HG03066 (cell line): ENCODE measurements around the gene DUT.
A peak's percentile ranks its signal among the peaks of the same experiment; 100 is the strongest.
"Not testable (repeated sequence)": the region's sequence is repeated elsewhere in the genome, so short reads cannot be mapped to it uniquely, and the experiment has no call there.

Source experiments
- ATAC-seq: cut with Tn5 transposase; IDR thresholded peaks from one replicate; pipeline ENCODE4 v1.9.1; 2021; ENCODE audit warnings: low read depth; ENCODE audit not compliant: unreplicated experiment

Gene DUT

DNA sequence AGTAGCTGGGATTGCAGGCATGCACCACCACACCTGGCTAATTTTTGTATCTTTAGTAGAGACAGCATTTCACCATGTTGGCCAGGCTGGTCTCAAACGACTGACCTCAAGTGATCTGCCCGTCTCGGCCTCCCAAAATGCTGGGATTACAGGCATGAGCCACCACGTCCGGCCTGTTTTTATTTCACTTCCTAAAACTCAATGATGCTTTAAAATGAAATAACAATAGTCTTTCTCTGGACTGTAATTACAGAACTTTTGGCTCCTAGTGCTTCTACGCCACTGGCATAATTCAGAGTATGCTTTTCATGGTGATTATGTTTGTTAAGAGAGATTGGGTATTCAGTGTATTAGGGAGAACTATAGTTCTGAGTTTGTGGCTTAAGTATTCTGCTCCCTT lies 5.0 kb upstream of the DUT start:
- not testable (repeated sequence) for ATAC-seq

- no peak for ATAC-seq
Observed at GRCh38 chr15:48330105-48330785, 984 bp upstream of the DUT start.

GRCh38 chr15:48331796-48332641 lies 790 bp downstream of the DUT start:
- peak; percentile 50 for ATAC-seq

DNA sequence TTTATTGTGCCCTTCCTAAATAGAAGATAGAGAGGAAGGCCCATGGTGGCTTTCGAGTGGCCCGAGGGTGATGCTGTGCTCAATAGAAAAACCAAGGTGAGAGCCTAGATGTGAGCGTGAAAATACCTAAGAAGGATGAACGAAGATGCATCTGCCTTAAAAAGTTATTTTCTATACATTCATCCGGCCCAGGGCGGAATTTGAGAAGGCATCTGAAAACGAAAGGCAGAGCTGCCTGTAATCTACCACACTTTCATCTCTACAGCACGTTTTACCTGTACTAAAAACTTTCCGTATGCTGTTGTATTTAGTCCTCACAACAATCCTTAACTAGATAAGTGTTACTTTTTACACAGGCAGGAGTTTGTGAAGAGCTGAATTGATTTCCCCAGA lies 1.4 kb downstream of the DUT start:
- ATAC-seq: no peak

DNA sequence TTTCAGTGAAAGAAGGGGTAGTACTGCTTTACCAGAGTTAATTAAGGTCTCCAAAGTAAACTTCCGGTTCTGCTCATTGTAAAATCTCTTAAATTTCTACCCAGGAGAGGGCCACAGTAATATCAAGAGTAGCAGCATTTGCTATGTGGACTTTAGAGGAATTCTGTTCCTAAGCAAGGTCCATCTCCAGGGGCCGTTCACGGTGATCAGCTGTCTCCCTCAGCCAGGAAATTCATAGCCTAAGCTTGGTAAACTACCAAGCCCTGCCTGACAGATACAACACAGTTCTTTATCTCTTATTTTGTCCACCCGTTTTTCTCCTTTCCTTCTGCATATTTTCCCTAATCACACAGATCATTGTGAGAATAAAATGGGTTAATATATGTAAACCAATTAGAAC lies 2.3 kb downstream of the DUT start:
- ATAC-seq: no peak

DNA sequence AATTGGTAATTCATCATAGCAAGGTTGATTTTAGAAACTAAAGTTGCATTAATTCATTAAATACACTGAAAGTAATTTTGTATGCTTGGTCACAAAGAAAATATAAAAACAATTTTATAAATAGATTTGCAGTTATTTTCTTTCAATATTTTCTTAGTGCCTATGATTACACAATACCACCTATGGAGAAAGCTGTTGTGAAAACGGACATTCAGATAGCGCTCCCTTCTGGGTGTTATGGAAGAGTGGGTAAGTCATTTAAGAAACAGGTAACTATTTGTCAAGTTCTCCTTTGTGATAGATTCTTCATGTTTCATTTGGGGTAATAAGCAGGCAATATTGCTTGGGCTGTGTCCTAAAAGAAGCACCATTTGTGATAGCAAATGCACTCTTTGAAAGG lies 3.0 kb downstream of the DUT start:
- ATAC-seq: no peak

DNA sequence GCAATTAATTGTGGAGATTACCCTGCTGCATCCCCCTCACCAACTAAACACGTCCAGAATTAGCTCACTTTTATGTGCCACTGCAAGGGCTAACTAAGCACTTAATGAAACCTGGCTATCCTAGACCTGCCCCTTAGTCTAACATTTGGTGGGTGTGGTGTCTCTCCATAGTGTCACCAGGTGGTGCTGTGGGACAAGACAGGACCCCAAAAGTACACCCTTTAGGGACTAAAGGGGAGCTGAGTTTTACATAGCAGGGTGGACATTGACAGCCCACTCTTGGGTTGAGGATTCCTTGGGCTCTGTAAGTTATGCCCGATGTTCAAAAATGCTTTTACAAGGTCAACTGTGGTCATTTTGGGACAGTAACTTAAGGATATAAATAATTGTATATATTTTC lies 5.7 kb downstream of the DUT start:
- ATAC-seq: no peak

- ATAC-seq: no peak
Observed at GRCh38 chr15:48337607-48338006, 6.4 kb downstream of the DUT start.

DNA sequence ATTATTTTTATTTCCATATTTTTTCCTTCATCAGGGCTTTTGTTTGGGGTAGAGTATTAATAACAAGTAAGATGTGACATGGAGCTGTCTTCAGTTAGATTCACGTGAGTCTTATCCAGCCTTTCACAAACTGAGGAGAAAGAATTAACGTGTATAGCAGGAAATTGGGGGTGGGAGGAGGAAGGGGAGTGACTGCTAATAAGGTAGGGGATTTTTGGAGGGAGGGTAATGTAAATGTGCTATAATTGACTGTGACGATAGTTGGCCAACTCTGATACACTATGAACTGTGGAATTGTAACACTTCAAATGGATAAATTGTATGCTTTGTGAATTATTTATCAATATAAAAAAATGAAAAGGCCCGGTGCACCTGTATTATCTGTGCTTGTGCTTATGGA lies 8.9 kb downstream of the DUT start:
- ATAC-seq: no peak

GRCh38 chr15:48343865-48344264 lies 12.6 kb downstream of the DUT start:
- ATAC-seq: no peak

GRCh38 chr15:48345516-48345915 lies 14.3 kb downstream of the DUT start:
- no peak for ATAC-seq

DNA sequence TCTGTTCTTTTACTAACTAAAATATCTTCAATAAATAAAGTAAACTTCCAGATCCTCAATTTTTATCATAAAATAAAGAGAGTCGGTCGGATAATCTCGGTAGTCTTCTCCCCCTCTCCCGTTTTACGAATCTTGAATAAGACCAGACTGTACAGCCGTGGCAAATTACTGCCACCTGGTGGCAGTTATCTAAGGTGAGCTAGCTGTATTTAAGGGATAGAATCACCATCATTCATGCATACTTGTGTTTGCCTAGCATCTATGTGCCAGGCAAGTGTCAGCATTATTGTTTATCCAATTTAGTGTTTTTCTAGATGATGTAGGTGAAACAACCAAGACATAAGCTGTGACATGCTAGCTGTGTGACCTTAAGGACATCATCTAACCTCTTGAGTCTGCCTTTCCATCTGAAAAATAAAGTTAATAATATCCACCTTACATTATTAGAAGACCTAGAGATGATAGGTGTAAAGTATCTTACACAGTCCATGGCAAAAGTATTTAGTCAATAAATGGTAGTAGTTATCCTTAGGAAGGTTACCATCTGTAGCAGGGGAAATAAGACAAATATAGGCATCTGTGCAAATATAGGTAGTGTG lies 21.3 kb downstream of the DUT start:
- ATAC-seq: peak; percentile 84

DNA sequence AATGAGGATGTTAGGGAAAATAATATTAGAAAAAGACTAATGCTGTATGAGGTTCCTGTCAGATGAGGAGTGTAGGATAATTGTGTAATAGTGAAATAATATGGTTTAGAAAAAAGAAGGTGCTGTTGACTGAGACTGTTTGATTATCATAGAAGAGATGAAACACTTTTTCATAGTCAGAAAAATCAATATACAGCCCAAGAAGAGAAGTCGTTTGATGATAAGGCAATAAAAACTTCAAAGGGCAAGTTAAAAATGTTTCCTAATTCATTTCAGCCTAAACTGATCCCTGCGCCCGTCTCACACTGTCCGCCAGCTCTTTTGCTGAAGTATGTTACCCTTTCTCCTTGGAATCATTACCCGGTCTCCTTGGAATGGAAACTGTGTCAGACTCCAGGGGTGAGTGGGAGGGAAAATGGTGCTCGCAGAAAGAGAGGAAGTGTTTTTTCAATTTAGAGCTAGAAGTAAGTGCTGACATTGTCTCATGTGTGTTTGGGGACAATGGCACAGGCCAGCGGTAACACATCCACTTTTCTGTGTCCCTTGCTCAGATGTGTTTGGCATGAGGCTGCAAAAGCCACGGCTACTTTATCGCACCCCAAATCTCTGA lies 23.6 kb downstream of the DUT start:
- ATAC-seq: no peak

- no peak for ATAC-seq
Observed at GRCh38 chr15:48355377-48355776, 24.1 kb downstream of the DUT start.

GRCh38 chr15:48358229-48359152 lies 27.3 kb downstream of the DUT start:
- no peak for ATAC-seq

- no peak for ATAC-seq
Observed at GRCh38 chr15:48360841-48361240, 29.6 kb downstream of the DUT start.

GRCh38 chr15:48361685-48362084 lies 30.5 kb downstream of the DUT start:
- no peak for ATAC-seq

DNA sequence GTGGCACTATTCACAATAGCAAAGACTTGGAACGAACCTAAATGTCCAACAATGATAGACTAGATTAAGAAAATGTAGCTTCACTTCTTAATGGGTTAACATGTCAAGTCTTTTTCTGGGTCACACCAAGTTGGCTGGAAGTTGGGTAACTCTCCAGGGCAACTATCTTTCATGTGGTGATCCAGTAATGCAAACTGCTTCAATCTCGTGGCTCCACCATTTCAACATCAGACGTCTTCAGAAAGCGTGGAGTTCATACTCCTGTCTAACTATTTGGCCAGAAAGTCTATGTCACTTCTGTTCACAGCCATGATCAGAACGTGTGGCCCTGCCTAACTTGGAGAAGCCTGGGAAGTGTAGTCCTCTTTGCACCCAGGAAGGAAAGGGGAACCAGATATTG lies 32.2 kb downstream of the DUT start:
- ATAC-seq: no peak

GRCh38 chr15:48365575-48365974 lies 34.3 kb downstream of the DUT start:
- no peak for ATAC-seq

GRCh38 chr15:48366584-48367312 lies 35.5 kb downstream of the DUT start:
- no peak for ATAC-seq
